Measurements from ENCODE around the gene SERPINA12. TPM values are rescaled to one million over a fixed set of nuclear protein-coding genes. Genes with fewer than 3 reads are reported as not detected.

SERPINA12 gene
- polyA plus RNA-seq, 1 donor from 2014 or later: not detected

DNA sequence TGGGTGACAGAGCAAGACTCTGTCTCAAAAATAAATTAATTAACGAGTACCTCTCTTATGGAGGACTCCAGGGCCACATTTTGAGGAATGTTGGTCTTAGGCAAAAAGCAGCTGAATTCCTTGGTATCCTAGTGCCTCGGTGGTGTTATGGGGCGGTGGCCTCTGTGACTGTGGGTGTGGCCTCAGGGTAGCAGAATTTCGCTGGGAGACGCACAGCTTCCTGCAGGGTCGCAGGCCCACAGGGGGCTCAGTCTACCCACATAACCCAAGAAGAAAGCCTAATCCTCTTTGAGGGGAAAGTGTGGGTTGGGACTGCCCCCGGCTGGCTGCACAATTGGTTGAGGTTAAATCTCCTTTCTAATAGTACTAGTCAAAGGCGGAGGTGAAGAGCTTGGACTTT, 40.8 kb upstream of the SERPINA12 start:
- H3K27ac ChIP-seq (ENCODE audit: low read length): no peak overlapping the region
- H3K4me3 ChIP-seq (ENCODE audit: low read length): no peak overlapping the region
- no peak overlapping the region for H2AFZ ChIP-seq (ENCODE audit: low read depth, low read length)
- no peaks in the 10 kb centered on the region for H3K79me2 ChIP-seq (replicated peaks; ENCODE audit: insufficient read depth, low read length)
- no peaks in the 10 kb centered on the region for H3K36me3 ChIP-seq (ENCODE audit: insufficient read depth, low read length)
- H3K9me3 ChIP-seq (ENCODE audit: low read length): no peaks in the 10 kb centered on the region
- TF ChIP-seq RAD21 (conservative IDR thresholded peaks at IDR 0.05) (no peak), TAF1 (IDR thresholded peaks at IDR 0.05; ENCODE audit: low read depth) (no peak), POLR2AphosphoS5 (IDR thresholded peaks at IDR 0.05) (no peak), EP300 (conservative IDR thresholded peaks at IDR 0.05; ENCODE audit: poor library complexity, severe bottlenecking) (no peak), MXI1 (conservative IDR thresholded peaks at IDR 0.05; ENCODE audit: poor library complexity, severe bottlenecking) (no peak), SMC3 (conservative IDR thresholded peaks at IDR 0.05; ENCODE audit: poor library complexity) (no peak), EZH2 (IDR thresholded peaks at IDR 0.05; ENCODE audit: borderline replicate concordance, insufficient read depth, low read length, poor library complexity, severe bottlenecking) (no peak)
- TF ChIP-seq, protein P1, sequence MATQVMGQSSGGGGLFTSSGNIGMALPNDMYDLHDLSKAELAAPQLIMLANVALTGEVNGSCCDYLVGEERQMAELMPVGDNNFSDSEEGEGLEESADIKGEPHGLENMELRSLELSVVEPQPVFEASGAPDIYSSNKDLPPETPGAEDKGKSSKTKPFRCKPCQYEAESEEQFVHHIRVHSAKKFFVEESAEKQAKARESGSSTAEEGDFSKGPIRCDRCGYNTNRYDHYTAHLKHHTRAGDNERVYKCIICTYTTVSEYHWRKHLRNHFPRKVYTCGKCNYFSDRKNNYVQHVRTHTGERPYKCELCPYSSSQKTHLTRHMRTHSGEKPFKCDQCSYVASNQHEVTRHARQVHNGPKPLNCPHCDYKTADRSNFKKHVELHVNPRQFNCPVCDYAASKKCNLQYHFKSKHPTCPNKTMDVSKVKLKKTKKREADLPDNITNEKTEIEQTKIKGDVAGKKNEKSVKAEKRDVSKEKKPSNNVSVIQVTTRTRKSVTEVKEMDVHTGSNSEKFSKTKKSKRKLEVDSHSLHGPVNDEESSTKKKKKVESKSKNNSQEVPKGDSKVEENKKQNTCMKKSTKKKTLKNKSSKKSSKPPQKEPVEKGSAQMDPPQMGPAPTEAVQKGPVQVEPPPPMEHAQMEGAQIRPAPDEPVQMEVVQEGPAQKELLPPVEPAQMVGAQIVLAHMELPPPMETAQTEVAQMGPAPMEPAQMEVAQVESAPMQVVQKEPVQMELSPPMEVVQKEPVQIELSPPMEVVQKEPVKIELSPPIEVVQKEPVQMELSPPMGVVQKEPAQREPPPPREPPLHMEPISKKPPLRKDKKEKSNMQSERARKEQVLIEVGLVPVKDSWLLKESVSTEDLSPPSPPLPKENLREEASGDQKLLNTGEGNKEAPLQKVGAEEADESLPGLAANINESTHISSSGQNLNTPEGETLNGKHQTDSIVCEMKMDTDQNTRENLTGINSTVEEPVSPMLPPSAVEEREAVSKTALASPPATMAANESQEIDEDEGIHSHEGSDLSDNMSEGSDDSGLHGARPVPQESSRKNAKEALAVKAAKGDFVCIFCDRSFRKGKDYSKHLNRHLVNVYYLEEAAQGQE (IDR thresholded peaks at IDR 0.05; ENCODE audit: borderline replicate concordance): no peak
- TF ChIP-seq, protein P2, sequence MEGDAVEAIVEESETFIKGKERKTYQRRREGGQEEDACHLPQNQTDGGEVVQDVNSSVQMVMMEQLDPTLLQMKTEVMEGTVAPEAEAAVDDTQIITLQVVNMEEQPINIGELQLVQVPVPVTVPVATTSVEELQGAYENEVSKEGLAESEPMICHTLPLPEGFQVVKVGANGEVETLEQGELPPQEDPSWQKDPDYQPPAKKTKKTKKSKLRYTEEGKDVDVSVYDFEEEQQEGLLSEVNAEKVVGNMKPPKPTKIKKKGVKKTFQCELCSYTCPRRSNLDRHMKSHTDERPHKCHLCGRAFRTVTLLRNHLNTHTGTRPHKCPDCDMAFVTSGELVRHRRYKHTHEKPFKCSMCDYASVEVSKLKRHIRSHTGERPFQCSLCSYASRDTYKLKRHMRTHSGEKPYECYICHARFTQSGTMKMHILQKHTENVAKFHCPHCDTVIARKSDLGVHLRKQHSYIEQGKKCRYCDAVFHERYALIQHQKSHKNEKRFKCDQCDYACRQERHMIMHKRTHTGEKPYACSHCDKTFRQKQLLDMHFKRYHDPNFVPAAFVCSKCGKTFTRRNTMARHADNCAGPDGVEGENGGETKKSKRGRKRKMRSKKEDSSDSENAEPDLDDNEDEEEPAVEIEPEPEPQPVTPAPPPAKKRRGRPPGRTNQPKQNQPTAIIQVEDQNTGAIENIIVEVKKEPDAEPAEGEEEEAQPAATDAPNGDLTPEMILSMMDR (IDR thresholded peaks at IDR 0.05; ENCODE audit: poor library complexity, severe bottlenecking): no peak
- no peaks in the 10 kb centered on the region for H3F3A ChIP-seq (ENCODE audit: insufficient read depth, low read length, poor library complexity, severe bottlenecking)
- H3K9me2 ChIP-seq (ENCODE audit: insufficient read depth, low read length): no peaks in the 10 kb centered on the region
- H3K9ac ChIP-seq (ENCODE audit: low read length): no peak overlapping the region
- H4K20me1 ChIP-seq (ENCODE audit: insufficient read depth): no peaks in the 10 kb centered on the region
- H3K27me3 ChIP-seq (ENCODE audit: insufficient read depth, low read depth, low read length): no peaks in the 10 kb centered on the region
- H3K4me2 ChIP-seq (ENCODE audit: low read length): no peak overlapping the region

DNA sequence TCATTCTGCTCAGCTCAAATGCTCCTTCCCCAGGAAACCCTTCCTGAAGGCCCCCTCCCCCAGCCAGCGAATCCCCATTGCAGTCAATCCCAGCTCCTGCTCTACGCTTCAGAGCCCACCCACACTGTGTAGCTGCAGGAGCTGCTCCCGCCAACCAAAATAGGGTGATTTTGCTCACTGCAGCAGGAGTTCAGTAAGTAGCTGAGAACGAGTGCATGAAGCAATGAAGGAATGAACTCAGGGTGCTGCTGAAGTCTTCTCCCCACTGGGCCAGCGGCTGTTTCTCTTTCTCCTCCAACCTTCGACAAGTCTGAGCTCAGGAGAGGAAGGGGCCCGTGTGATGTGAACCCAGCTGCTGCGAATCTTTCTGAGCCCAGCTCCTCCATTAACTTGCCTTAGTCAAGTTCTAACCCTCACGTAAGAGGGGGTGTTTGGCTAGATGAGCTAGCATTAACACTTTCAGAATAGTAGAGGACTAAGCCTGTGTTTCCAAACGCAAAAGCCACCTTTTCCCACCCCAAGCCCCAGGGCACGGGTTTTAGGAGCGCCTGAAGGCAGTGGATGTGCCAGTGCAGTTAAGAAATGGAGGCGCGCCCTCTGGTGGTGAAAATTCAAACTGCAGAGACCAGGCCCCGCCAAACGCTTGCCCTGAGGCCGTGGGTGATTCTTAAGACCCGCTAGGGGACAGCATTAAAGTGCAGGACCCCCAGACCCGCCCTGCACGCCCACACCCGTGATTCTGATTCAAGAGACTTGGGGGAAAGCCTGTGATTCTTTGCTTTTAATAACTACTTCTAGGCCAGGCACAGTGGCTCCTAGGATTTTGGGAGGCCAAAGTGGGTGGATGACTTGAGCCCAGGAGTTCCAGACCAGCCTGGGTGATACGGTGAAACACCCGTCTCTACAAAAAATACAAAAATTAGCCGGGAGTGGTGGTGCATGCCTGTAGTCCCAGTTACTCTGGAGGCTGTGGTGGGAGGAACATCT, 40.0 kb upstream of the SERPINA12 start:
- Histone ChIP-seq H3K4me2 (ENCODE audit: low read length) (no peak overlapping the region), H3K9me2 (ENCODE audit: insufficient read depth, low read length) (no peaks in the 10 kb centered on the region), H3K27ac (ENCODE audit: low read length) (no peak overlapping the region), H3K79me2 (replicated peaks; ENCODE audit: insufficient read depth, low read length) (no peaks in the 10 kb centered on the region), H3K27me3 (ENCODE audit: insufficient read depth, low read depth, low read length) (no peaks in the 10 kb centered on the region), H4K20me1 (ENCODE audit: insufficient read depth) (no peaks in the 10 kb centered on the region), H3K9me3 (ENCODE audit: low read length) (no peaks in the 10 kb centered on the region), H2AFZ (ENCODE audit: low read depth, low read length) (no peak overlapping the region), H3K9ac (ENCODE audit: low read length) (no peak overlapping the region), H3K4me3 (ENCODE audit: low read length) (no peak overlapping the region), H3F3A (ENCODE audit: insufficient read depth, low read length, poor library complexity, severe bottlenecking) (no peaks in the 10 kb centered on the region), H3K36me3 (ENCODE audit: insufficient read depth, low read length) (no peaks in the 10 kb centered on the region)
- TF ChIP-seq EP300 (conservative IDR thresholded peaks at IDR 0.05; ENCODE audit: poor library complexity, severe bottlenecking) (no peak), POLR2AphosphoS5 (IDR thresholded peaks at IDR 0.05) (no peak), SMC3 (conservative IDR thresholded peaks at IDR 0.05; ENCODE audit: poor library complexity) (peak; percentile 81), EZH2 (IDR thresholded peaks at IDR 0.05; ENCODE audit: borderline replicate concordance, insufficient read depth, low read length, poor library complexity, severe bottlenecking) (no peak), RAD21 (conservative IDR thresholded peaks at IDR 0.05) (peak; percentile 76), MXI1 (conservative IDR thresholded peaks at IDR 0.05; ENCODE audit: poor library complexity, severe bottlenecking) (no peak), TAF1 (IDR thresholded peaks at IDR 0.05; ENCODE audit: low read depth) (no peak)
- TF ChIP-seq, protein P2 (IDR thresholded peaks at IDR 0.05; ENCODE audit: poor library complexity, severe bottlenecking): peak; percentile 83
- TF ChIP-seq, protein P1 (IDR thresholded peaks at IDR 0.05; ENCODE audit: borderline replicate concordance): no peak

All from neural cell (in vitro differentiated cells).